Stimulated activated CD8-positive, alpha-beta memory T cell treated with anti-CD3 and anti-CD28 coated beads, Interleukin-2, amount 100 ng/mL, for 48 hours (primary cell): Measurements from ENCODE around the gene SLC35G6.
"Not testable (repeated sequence)": the region's sequence is repeated elsewhere in the genome, so short reads cannot be mapped to it uniquely, and the experiment has no call there.

Experiments used
- DNase-seq, 2 donors: peaks; one replicate each; pipeline ENCODE4 v3.0.0-alpha.2; 2020; ENCODE audit warnings: low read depth in 2 of 2

The SLC35G6 gene

DNA sequence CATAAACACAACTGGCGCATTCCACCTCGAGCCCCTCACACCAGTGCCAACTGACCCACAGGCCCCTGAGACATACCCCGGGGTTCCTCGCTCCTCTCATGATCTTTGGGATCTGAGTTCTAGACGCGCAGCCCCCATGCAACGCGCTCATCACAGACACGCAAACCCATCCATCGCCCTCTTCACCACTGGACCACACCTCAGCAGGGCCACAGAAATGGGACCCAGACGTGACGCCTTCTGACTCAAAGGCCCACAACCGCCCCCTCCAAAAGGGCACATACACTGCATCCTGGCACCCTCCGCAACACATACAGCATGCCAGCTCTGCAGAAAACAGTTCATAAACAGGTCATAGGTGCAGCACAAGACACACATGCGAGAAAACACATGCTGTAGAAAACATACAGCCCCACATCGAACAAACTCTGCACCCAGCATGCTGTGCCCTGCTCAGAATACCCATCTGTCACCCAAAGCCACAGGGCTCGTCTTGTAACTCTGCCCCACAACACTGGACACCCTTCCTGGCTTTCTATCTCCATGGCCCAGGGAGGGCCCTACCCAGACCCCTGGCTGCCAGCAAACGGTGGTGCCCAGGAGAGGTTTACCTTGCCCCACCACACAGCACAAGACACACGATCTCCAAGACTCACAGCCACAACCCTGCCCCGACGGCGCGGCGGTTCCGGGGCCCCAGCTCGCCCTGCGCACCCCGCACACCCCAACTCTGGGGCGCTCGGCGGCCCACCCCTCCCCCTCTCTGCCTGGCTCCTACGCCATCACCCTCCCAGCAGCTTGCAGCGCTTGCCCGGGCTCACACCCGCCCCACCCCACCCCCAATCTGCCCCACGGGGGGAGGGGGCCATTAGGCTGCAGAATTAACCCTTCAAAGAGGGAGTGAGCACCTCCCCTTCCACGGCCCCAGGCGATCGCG, 2.7 kb upstream of the SLC35G6 start:
- DNase-seq = peak in 1 of 2 donors; percentile 44

DNA sequence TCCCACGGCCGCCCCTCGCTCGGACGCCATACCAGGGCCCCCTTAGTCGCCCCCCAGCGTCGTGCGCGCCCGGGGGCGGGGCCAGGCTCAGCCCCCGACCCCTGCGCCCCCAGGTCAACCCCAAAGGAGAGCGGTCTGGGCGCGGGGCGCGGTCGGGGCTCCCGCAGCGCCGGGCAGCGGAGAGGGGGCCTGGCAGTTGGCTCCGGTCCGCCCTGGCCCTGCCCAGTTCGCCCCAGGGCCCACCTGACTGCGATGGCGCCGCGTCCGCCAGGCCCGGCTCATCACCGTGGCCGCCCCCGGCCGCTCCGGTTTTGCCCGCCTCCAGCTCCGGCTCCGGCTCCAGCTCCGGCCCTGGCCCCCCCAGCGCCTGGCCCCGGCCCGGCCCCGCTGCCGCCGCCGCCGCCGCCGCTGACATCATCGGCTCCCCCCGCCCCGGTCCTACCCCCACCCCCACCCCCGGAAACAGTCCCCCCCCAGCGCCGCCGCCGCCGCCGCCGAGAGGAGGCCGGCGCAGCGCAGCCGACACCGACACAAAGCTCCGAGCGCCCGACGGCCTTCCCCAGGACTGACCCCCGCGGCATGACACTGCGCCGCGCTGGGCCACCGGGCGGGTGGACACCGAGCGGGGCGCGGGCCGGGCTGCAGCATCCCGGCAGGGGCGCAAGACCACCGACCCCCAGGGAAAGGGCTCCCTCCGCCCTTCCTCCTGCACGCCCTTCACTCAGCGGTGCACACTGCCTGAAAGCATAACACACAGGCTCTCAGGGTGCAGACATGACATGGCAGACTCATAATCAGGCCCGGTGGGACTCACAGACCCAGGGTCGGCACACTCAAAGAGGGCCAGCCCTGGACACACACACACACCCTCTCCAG, 1.8 kb upstream of the SLC35G6 start, which contains the start of gene ZBTB4:
Gene ZBTB4, minus strand, starts transcription at position 419 of the 876 bp plus-strand sequence. CDS start 12,830 bp downstream, outside the sequence.
- no peak for DNase-seq

DNA sequence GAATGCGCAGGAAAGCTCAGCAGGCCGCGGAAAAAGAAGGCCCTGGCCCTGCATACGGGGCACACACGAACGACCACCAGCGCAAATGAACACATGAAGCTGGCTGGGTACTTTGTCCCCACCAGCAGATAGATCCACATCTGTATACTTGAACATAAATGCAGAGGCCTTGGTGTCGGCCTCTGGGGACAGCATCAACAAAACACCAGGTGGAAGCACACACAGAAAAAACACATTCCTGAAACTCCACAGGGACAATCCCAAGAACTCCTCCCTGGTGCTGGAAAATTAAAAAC, 1.2 kb upstream of the SLC35G6 start:
- DNase-seq = no peak

DNA sequence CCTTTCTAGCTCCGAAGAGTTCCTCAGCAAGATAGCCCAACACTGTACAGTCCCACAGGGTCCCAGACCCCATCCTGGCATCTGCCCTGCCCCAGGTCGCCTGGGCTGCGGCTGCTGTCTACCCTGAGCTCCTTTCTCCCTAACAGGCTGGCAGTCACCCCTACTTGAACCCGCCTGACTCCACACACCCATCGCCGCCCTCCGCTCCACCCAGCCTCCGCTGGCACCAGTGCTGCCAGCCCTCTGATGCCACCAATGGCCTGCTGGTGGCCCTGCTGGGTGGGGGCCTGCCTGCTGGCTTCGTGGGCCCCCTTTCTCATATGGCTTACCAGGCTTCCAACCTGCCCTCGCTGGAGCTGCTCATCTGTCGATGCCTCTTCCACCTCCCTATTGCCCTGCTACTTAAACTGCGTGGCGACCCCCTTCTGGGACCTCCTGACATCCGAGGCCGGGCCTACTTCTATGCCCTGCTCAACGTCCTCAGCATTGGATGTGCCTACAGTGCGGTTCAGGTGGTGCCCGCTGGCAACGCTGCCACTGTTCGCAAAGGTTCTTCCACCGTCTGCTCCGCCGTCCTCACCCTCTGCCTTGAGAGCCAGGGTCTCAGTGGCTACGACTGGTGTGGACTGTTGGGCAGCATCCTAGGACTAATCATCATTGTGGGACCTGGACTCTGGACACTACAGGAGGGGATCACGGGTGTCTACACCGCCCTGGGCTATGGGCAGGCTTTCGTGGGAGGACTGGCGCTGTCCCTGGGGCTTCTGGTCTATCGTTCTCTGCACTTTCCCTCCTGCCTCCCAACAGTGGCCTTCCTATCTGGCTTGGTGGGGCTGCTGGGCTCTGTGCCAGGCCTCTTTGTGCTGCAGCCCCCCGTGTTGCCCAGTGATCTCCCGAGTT, 846 bp downstream of the SLC35G6 start:
- not testable (repeated sequence) for DNase-seq

DNA sequence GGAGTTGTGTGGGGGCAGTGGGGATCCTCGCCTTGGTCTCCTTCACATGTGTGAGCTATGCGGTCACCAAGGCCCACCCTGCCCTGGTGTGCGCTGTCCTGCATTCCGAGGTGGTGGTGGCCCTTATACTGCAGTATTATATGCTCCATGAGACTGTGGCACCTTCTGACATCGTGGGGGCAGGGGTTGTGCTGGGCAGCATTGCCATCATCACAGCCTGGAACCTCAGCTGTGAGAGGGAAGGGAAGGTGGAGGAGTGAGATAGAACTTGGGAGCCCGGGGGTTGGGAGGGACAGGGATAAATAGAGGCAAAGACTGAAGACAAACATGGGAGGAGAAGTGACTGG, 1.5 kb downstream of the SLC35G6 start:
- DNase-seq = not testable (repeated sequence)

DNA sequence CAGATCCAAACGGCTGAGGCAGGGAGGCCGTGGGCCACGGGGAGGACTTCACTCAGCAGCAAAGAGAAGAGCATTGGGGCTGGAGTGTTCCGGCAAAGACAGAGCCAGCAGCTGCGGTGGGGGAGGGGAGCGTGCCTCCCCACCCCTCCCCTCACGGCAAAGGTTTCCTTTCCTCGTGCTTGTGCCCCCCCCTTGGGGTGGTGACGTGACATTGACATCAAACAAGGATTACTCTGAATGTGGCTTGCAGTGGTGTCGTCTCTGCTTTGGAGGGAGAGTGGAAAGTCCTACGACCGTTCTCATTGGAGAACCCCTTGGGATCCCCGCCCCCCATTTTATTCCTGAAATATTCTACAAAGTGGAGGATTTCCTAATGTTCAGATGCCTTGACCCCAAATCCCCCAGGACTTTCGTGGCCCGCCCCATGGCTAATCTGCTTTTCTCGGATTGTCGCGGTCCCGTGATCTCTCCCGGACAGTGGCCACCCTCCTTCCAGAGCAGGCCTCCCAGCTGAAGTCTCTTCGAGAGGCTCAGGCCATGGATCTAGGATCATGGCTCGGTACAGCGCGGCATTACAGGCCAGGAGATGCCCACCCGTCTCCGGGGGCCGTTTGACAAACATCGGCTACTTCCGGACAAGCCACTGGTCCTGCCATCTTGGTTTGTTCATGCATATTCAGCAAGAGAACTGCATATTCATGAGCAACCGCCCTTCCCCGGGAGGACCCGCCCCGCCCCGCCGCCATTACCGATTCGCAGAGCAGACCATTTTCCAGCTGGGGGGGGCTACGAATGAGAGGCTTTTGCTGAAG, 2.2 kb downstream of the SLC35G6 start:
- peak; percentile 82 to 90 for DNase-seq

DNA sequence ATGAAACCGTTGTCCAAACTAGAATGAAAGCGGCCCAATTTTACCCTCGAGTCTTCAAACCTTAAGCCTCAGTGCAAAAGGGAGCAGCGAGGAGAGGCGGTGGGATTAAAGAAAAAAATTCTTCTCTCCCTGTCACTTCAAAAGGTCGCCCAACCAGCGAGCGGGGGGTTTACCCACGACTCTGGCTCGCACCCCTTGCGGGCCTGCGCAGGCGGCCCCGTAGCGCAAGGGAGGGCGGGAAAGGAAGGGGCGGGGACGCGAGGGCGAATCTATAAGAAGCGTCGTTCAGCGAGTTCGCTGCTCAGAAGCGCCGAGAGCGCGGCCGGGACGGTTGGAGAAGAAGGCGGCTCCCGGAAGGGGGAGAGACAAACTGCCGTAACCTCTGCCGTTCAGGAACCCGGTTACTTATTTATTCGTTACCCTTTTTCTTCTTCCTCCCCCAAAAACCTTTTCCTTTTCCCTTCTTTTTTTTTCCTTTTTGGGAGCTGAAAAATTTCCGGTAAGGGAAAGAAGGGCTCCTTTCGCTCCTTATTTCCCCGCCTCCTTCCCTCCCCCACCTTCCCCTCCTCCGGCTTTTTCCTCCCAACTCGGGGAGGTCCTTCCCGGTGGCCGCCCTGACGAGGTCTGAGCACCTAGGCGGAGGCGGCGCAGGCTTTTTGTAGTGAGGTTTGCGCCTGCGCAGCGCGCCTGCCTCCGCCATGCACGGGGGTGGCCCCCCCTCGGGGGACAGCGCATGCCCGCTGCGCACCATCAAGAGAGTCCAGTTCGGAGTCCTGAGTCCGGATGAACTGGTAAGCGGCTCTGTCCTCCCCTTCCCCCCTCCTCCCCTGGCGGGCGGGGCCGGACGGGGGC, 3.0 kb downstream of the SLC35G6 start, which contains the start of gene POLR2A:
Gene POLR2A, plus strand, starts transcription at position 300 of the 852 bp plus-strand sequence.
- DNase-seq = peak; percentile 94 to 97

DNA sequence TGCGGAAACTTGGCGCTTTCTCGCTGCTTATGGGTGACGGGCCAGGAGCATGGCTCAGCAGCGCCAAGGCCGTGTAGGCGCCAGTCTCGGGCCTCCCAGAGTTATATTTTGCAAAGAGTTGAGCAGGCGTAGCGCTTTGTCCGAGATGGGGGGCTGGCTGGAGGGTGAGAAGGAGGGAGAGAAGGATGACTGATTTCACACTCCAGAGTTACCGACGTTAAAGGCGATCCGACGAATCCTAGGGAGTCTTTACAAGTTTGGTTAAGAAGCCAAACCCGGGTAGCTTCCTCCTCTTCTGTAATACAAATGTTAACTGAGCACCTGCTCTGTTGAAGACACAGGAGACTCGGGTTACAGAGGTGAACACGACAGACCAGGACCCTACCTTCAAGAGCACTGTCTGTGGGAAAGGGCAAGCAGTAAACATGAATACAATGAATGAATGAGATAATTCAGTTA, 3.7 kb downstream of the SLC35G6 start:
- DNase-seq = no peak

DNA sequence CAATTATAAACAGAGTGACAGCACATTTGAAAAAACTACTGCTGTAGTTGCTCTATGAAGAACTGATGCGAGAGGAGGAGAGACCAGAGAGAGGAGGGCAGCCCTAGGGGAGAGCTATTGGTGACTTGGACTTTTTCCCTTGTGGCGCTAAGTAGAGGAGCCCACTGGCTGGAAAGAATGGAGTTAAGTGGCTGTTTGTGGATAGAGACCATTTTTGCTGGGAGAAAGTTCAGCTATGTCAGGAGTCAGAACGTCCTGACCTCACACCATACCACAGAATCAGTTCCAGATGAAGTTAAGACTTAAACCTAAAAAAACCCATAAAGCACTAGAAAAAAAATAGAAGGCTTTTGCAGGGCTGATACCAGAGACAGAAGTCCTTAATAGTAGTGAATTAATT, 4.9 kb downstream of the SLC35G6 start:
- DNase-seq = no peak

DNA sequence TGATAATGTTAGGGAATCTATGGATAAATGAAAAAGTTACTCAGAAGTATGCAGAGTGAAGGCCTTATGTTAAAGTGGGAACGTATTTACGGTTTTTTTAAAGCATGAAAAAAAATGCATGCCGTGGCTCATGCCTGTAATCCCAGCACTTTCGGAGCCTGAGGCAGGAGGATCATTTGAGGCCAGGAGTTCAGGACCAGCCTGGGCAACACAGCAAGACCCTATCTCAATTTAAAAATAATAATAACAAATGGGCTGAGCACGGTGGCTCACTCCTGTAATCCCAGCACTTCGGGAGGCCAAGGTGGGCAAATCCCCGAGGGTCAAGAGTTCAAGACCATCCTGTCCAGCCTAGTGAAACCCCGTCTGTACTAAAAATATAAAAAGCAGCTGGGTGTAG, 8.9 kb downstream of the SLC35G6 start:
- DNase-seq = no peak

DNA sequence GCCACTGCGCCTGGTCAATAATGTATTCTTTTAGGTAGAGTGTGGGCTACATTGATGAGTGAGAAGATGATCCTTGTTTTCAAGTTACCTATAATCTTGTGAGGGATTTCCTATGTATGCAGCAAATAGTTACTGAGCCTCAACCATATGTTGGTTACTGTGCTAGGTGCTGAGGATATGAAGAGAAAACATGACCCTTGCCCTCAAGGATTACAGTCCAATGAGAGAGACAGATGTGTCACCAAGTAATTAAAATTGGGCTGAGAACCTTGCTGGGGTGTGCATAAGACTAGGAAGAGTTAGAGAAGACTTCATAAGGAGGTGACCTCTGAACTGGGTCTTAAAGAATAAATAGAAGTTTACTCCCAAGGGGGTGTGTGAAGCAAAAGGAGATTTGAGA, 10.3 kb downstream of the SLC35G6 start:
- no peak for DNase-seq

DNA sequence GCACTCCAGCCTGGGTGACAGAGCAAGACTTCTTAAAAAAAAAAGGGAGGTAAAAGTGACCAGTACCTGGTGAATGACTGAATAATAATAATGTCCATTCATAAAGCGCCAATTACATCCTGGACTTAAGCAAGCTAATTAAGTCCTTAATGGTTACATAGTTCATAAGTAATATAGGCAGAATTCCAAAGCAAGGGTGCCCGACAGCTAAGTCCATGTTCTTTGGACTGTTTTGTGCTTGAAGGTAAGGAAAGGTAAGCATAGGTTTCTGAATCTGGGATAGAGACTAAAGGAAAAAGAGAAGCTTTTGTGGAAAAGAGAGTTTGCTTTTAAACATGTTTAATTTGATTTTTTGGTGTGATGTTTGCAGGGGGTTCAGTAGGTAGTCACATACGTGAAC, 12.7 kb downstream of the SLC35G6 start:
- no peak for DNase-seq

DNA sequence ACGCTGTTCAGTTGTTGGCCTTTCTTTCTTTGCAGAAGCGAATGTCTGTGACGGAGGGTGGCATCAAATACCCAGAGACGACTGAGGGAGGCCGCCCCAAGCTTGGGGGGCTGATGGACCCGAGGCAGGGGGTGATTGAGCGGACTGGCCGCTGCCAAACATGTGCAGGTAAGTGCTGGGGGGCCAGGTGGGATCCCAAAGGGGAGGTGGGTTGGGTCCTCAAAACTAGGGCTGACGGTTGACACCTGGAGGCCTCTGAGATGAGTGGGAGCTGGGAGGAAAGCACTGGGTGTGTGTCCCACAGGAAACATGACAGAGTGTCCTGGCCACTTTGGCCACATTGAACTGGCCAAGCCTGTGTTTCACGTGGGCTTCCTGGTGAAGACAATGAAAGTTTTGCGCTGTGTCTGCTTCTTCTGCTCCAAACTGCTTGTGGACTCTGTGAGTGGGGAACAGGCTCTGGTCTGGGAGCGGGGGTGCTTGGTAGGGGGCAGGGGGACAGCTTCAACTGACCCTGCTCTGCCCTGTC, 14.7 kb downstream of the SLC35G6 start:
- DNase-seq = no peak

DNA sequence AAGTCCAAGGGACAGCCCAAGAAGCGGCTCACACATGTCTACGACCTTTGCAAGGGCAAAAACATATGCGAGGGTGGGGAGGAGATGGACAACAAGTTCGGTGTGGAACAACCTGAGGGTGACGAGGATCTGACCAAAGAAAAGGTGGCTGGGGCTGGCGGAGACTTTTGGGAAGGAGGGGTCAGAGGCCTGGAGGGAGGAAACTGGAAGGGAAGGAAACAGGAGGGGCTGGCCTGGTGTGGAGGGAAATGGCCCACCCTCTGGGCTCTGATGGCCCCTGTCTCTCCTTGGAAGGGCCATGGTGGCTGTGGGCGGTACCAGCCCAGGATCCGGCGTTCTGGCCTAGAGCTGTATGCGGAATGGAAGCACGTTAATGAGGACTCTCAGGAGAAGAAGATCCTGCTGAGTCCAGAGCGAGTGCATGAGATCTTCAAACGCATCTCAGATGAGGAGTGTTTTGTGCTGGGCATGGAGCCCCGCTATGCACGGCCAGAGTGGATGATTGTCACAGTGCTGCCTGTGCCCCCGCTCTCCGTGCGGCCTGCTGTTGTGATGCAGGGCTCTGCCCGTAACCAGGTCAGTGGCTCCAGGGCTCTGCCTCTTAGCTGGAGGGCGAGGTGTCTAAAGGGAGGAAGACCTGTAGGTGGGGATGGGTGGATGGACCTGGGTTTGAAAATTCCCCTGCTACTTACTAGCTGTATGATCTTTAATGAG, 15.4 kb downstream of the SLC35G6 start:
- DNase-seq = no peak

DNA sequence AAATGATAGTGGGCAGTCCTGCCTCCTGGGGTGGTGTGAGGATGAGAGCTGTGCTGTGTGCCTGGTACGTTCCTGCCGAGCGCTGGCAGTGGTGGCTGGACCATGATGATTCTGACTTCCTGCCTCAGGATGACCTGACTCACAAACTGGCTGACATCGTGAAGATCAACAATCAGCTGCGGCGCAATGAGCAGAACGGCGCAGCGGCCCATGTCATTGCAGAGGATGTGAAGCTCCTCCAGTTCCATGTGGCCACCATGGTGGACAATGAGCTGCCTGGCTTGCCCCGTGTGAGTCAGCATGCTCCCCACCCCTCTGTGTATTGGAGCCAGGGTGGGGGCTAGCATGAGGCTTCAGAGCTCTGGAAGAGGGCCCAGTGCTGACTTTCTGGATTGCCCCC, 16.0 kb downstream of the SLC35G6 start:
- no peak for DNase-seq

DNA sequence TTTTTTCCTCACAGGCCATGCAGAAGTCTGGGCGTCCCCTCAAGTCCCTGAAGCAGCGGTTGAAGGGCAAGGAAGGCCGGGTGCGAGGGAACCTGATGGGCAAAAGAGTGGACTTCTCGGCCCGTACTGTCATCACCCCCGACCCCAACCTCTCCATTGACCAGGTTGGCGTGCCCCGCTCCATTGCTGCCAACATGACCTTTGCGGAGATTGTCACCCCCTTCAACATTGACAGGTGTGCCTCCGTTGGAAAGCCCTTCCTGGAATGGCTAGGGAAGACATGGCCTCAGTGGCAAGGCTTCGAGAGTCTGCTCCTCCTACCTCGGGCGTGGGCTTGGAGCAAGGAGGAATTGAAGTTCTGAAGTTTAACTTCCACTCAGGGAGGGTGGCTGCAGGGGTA, 16.4 kb downstream of the SLC35G6 start:
- no peak for DNase-seq

DNA sequence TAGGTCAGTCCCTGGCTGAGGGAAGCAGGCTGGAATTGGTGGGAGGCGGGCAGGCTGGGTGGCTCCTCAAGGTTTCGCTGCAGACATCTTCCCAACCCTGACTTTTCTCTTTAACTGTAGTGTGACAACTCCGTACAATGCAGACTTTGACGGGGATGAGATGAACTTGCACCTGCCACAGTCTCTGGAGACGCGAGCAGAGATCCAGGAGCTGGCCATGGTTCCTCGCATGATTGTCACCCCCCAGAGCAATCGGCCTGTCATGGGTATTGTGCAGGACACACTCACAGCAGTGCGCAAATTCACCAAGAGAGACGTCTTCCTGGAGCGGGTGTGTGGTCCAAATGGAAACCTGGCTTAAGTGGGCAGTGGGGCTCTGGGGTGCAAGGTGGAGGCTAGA, 17.9 kb downstream of the SLC35G6 start:
- DNase-seq = no peak

DNA sequence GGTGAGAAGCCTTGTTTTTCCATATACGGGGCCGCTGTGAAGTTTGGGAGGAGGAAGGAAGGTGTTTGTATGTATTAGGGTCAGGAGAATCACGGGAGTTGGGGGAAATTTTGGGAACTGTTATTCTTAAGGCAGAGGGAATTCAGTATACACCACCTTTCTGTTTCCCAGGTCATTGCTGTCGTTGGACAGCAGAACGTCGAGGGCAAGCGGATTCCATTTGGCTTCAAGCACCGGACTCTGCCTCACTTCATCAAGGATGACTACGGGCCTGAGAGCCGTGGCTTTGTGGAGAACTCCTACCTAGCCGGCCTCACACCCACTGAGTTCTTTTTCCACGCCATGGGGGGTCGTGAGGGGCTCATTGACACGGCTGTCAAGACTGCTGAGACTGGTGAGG, 20.5 kb downstream of the SLC35G6 start:
- DNase-seq = no peak
